GM18870 (cell line): ENCODE results near the gene RNF223.
"Not testable (repeated sequence)": the region's sequence is repeated elsewhere in the genome, so short reads cannot be mapped to it uniquely, and the experiment has no call there.

Experiments
- ATAC-seq: cut with Tn5 transposase; IDR thresholded peaks from one replicate; pipeline ENCODE4 v1.9.1; 2021; ENCODE audit warnings: moderate library complexity; ENCODE audit not compliant: unreplicated experiment

Gene RNF223

GRCh38 chr1:1031659-1032235 lies 42.4 kb downstream of the RNF223 start:
- ATAC-seq: no peak

GRCh38 chr1:1030867-1031658 lies 43.0 kb downstream of the RNF223 start:
- not testable (repeated sequence) for ATAC-seq

GRCh38 chr1:1027791-1028190 lies 46.3 kb downstream of the RNF223 start:
- ATAC-seq: no peak

- ATAC-seq: no peak
Measured at GRCh38 chr1:1026599-1027413, 47.3 kb downstream of the RNF223 start.

GRCh38 chr1:1025730-1026129 lies 48.4 kb downstream of the RNF223 start:
- no peak for ATAC-seq

- ATAC-seq: no peak
Measured at GRCh38 chr1:1024771-1025699, 49.1 kb downstream of the RNF223 start.

GRCh38 chr1:1024149-1024770 lies 49.8 kb downstream of the RNF223 start:
- no peak for ATAC-seq

GRCh38 chr1:1023700-1024099 lies 50.4 kb downstream of the RNF223 start:
- no peak for ATAC-seq

- ATAC-seq: no peak
Measured at GRCh38 chr1:1022302-1023009, 51.6 kb downstream of the RNF223 start.

GRCh38 chr1:1021920-1022259 lies 52.2 kb downstream of the RNF223 start:
- no peak for ATAC-seq

GRCh38 chr1:1021010-1021919 lies 52.8 kb downstream of the RNF223 start:
- no peak for ATAC-seq
